Inflammatory macrophage treated with lipopolysaccharide for 1 hour (primary cell): Measurements from ENCODE around the gene SLAMF9.

Experiments used
- DNase-seq, 2 donors: peaks; one replicate each; pipeline ENCODE4 v3.0.0-alpha.2; 2020 to 2022

The SLAMF9 gene

GRCh38 chr1:159953536-159954515 lies at the start of gene SLAMF9:
SLAMF9 (minus strand) TSS chr1:159954237; CDS start chr1:159954137, 100 bp downstream.
- peak; percentile 83 to 90 for DNase-seq

GRCh38 chr1:160001440-160001839 lies 47.4 kb upstream of the SLAMF9 start:
- no peak for DNase-seq

DNA sequence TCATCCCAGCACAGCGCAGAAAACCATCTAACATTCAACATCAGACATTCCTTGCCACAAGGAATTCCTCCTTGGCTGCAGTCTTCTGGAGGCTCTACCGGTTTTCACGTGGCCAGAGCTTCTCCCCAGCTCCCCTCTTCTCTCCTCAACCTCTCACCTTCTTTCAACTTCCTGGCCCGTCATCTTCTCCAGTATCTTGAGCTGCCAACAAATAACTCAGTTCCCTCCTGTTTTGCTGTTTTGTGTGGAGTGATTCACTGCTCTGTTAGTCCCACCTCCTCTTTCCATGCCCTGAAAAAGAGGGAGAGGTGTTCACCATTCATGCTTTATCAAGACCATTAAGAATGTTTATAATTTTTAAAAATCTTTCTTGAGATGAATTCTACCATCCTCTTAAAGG lies 45.2 kb upstream of the SLAMF9 start:
- no peak for DNase-seq

DNA sequence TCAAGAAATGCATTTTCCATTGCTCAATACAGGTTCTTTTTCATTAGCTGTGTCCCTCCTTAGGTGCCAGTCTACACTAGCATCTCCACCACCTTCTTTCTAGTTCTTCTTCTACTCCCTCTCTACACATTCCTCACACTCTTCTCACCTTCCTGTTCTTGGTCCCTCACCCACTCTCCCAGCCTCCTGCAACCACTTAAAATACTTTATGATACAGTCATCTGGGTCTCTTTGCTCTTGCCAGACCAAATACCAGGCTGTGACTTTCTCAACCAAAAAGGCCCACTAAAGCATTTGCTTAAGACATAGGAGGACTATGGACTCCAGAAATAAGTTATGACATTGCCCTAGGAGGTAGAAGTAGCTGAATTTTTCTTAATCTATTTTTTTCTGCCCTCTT lies 42.6 kb upstream of the SLAMF9 start:
- no peak for DNase-seq

GRCh38 chr1:159994896-159995295 lies 40.9 kb upstream of the SLAMF9 start:
- no peak for DNase-seq

GRCh38 chr1:159993911-159994310 lies 39.9 kb upstream of the SLAMF9 start:
- DNase-seq: no peak

DNA sequence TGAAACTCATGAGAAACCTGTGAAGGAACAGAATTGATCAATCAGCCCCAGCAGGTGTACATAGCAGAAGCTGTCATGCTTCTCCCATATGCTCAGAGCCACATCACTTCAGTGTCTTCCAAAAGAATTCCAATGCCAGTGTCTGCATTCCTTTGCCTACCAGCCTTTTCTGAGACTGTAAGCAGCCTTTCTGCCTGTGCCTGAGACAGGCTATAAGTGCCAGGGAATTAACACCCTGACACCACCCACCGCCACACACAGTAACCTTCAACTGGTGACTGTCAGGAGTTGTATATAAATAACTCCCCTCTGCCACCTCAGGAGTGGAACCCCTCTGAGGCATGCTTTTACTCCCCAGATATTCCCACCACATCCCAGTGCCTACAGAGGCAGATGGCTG lies 38.1 kb upstream of the SLAMF9 start:
- no peak for DNase-seq

- peak; percentile 31 to 41 for DNase-seq
Measured at GRCh38 chr1:159991513-159991912, 37.5 kb upstream of the SLAMF9 start.

DNA sequence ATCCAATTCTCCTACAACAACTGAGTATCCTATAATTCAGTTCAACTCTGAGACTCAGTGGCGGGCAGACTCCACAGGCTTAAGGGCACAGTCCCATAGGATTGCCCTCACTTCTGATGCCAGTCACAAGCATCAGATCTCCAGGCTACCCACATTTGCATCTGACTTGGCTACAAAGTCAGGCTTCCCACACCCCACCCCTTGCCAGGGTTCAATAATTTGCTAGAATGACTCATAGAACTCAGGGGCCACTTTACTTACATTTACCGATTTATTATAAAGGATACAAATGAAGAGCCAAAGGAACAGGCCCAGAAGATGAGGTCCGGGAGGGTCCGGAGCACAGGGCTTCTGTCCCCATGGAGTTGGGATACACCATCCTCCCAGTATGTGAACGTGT lies 36.0 kb upstream of the SLAMF9 start:
- no peak for DNase-seq

- no peak for DNase-seq
Measured at GRCh38 chr1:159989581-159989980, 35.5 kb upstream of the SLAMF9 start.

DNA sequence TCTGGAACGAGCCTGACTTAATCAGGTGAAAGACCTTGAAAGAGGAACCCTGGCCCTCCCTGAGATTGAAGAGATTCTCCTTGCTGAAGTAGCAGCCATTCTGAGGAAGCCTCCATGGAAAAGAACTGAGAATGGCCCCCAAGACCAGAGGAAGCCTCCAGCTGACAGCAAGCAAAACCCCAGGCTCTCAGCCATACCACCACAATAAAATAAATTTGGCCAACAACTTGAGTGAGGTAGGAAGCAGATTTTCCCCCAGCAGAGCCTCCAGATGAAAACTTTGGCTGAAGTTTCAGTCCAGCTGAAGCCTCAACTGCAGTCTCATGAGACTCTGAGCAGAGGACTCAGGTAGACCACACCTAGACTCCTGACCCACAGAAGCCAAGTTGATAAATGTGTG lies 34.0 kb upstream of the SLAMF9 start:
- DNase-seq: no peak

DNA sequence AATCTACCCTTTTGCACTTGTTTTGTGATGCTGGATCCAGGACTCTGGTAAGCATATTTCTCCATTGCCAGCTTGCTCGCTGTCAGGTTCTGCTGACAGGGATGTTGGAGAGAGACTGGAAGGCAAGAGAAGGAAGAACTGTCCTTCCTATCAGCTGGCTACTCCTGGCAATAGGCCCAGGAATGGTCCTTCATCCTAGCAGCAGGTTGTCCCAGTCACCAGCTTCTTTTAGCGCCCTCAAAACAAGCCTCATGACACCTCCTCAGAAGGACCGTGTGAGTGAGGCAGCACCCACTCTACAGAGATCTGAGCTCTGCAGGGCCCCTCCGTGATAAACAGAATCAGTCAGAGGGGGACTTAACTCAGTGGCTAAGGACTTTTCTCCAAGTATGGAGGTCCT lies 33.1 kb upstream of the SLAMF9 start:
- DNase-seq: no peak

DNA sequence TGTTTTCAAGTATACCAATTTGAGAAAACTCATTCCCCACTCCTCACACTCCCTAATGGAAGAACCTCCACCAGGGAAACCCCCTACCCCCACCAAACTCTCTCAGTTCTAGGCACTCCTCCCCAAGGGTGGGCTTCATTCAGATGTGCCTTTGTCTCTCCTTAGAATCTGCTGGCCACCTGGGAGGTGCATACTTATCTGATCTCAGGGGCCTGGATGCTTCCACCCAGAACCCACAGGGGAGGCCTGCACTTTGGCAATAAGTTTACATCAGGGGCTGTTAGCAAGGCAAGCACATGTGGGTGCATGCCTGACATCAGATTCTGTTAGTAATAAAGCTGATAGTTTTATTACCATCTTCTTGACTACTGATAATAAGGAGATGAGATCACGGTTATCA lies 32.5 kb upstream of the SLAMF9 start:
- no peak for DNase-seq

GRCh38 chr1:159986093-159986492 lies 32.1 kb upstream of the SLAMF9 start:
- no peak for DNase-seq

GRCh38 chr1:159985473-159985872 lies 31.4 kb upstream of the SLAMF9 start:
- no peak for DNase-seq

GRCh38 chr1:159983681-159984080 lies 29.6 kb upstream of the SLAMF9 start:
- no peak for DNase-seq

DNA sequence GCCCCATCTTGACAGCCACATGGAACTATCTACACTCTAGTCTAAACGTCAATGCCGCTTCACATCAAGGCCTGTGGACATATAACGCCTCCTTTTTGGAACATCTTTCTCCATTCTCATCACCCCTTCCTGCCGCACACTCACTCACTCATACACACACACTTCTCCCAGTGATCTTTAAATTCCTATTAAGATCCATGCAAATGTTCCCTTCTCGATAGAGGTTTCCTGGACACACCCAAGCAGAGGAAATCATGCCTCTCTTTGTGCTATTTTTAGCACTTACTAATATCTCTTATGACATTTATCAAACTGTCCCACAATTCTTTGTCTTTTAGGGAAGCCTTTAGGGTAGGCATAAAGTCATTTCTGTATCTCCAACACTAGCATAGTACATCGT lies 28.2 kb upstream of the SLAMF9 start:
- DNase-seq: no peak

DNA sequence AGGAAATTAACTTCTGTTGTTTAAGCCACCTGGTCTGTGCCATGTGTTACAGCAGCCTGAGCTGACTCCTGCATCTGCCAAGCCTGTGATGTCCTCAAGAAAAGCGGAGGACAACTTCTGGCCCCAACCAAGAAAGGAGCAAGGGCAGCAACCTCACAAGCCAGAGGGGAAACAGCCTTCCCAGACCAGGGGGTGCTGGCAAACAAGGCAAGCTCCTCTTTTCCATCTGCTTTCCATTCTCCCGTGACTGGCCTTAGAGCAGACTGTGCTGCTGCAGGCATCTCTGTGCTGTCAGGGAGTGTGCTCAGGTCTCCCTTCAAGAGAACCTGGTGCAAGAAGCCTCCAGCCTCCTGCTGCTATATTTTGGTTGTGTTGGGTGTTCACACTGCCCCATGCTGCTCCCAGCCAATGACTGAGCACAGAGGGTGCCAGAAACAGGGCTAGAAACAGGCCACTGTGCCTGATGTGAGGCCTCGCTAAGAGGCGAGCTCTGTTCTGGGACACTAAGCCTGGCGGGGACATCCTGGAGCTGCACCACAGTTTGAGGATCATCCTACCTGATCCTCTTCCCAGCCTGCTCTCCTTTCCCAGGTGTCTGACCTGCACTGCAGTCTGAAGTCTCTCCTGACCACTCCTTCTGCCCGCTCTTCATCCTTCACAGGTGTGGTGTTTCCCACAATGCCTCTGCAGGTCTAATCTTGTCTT lies 27.5 kb upstream of the SLAMF9 start:
- DNase-seq: no peak

GRCh38 chr1:159980786-159981185 lies 26.7 kb upstream of the SLAMF9 start:
- DNase-seq: no peak

- no peak for DNase-seq
Measured at GRCh38 chr1:159980076-159980475, 26.0 kb upstream of the SLAMF9 start.

GRCh38 chr1:159979257-159979656 lies 25.2 kb upstream of the SLAMF9 start:
- no peak for DNase-seq

DNA sequence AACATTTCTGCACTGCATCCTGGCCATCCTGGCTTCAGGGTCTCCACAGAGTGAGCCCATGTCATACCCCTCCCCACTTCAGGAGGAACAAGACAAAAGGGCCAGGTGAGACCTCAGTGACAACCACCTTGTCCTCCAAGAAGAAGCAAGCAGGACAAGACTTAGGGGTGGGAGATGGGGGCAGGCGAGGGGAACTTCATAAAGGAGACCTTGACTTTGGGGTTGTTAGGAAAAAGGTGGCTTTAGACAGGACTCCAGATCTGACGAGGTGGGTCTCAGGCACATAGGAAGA lies 24.0 kb upstream of the SLAMF9 start:
- no peak for DNase-seq

DNA sequence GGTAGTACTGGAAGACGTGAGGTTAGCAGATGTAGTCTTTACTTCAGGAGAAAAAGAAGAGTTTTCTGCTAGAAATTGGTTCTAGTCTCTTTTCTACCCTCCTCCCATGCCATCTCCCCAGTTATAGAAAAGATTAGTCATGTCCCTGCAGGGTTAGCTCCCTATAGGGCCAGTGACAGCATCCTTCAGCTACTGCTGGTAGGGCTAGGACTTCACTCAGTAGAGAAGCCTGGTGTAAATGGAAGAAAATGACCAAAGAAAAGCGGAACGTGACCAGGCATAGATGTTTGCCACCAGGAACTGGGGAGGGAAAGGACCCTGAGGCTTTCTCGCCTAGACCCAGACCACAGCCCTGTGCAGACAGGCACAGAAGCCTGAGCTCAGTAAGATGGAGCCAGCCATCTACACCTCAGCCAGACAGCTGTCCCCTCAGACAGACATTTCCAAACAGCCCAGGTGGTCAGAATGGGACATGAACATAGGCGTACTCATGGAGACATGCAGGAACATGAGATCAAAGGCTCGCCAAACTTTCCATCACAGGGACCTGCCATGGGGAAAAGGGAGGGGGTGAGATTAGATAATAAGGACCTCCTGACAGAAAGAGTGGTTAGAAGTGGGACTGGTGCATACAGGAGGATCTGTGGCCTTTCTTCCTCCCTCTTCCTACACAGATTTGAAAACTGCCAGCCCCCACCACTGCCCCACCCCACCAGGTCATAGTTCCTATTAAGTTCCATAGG lies 23.5 kb upstream of the SLAMF9 start:
- DNase-seq: no peak
